ENCODE measurements around the gene FOXK1.

- no peak for TF ChIP-seq CTCF (IDR thresholded peaks at IDR 0.05)
- TF ChIP-seq POLR2A (IDR thresholded peaks at IDR 0.05) = no peak
Measured at GRCh38 chr7:4801839-4802231, 119.7 kb downstream of the FOXK1 start.

All from ovary (tissue), 3 donors.